ENCODE results near the gene ATXN10. TPM values are rescaled to one million over a fixed set of nuclear protein-coding genes. Genes with fewer than 3 reads are reported as not detected.

The ATXN10 gene
- total and polyA plus RNA-seq, 2 of the 8 experiments (the other 6 are each of a cell fraction or from before 2014, with no cell fraction given) = 134 to 210 TPM

- TF ChIP-seq CHD7 (IDR thresholded peaks at IDR 0.05; ENCODE audit: insufficient replicate concordance, low read length) (no peak), SIX5 (IDR thresholded peaks at IDR 0.05; ENCODE audit: low read depth, low read length) (no peak), KDM1A (IDR thresholded peaks at IDR 0.05; ENCODE audit: borderline replicate concordance, low read length) (no peak), E2F6 (IDR thresholded peaks at IDR 0.05) (no peak), TBP (IDR thresholded peaks at IDR 0.05; ENCODE audit: low read depth, low read length) (no peak), POLR2AphosphoS5 (IDR thresholded peaks at IDR 0.05; ENCODE audit: low read depth, low read length) (no peak), TAF1 (IDR thresholded peaks at IDR 0.05; ENCODE audit: low read depth, low read length) (no peak), SP2 (IDR thresholded peaks at IDR 0.05; ENCODE audit: low read length) (no peak), EZH2 (IDR thresholded peaks at IDR 0.05; ENCODE audit: low read depth, low read length, severe bottlenecking) (no peak)
Measured at GRCh38 chr22:45777046-45777851, 105.6 kb downstream of the ATXN10 start (continued).

Measured in H1 (cell line).